IPS-NIHi7 (cell line): ENCODE measurements around the gene VPS16.

Source experiments
- DNase-seq: peaks from one replicate; pipeline ENCODE4 v3.0.0; 2012; ENCODE audit warnings: mixed read lengths; ENCODE audit errors: extremely low spot score

Gene VPS16

GRCh38 chr20:2899243-2899642 lies 58.7 kb downstream of the VPS16 start:
- DNase-seq: no peak

- DNase-seq: no peak
Measured at GRCh38 chr20:2900845-2901592, 60.5 kb downstream of the VPS16 start.

- DNase-seq: no peak
Measured at GRCh38 chr20:2902291-2902690, 61.7 kb downstream of the VPS16 start.

- no peak for DNase-seq
Measured at GRCh38 chr20:2902818-2903217, 62.3 kb downstream of the VPS16 start.

GRCh38 chr20:2903686-2904085 lies 63.1 kb downstream of the VPS16 start:
- DNase-seq: no peak

GRCh38 chr20:2907519-2907918 lies 67.0 kb downstream of the VPS16 start:
- no peak for DNase-seq

GRCh38 chr20:2909953-2910352 lies 69.4 kb downstream of the VPS16 start:
- DNase-seq: no peak

GRCh38 chr20:2911200-2911599 lies 70.7 kb downstream of the VPS16 start:
- DNase-seq: no peak

- DNase-seq: no peak
Measured at GRCh38 chr20:2914160-2914559, 73.6 kb downstream of the VPS16 start.
